Measurements from ENCODE around the gene TMEM91.

DNA sequence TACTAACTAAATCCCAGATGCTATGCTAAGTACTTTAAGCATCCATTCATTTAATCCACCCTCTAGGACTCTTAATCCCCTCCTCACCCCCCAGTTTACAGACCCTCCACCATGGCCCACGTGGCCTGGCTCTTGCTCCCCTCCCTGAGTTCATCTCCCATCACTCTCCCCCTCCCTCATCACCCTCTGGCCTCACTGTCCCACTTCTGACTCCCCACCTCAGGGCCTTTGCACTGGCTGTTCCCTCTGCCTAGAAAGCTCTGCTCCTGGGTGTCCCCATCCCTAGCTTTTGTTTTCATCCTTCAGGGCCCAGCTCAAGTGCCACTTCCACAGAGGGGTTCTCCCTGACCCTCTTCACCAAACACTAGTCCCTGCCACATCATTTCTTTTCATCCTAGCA is 16.6 kb upstream of the TMEM91 start:
- TF ChIP-seq CTCF (IDR thresholded peaks at IDR 0.05; ENCODE audit: insufficient read depth, low read length, poor library complexity, severe bottlenecking) (no peak), EZH2phosphoT487 (conservative IDR thresholded peaks at IDR 0.05; ENCODE audit: low read length) (no peak)

Data from SU-DHL-6 (cell line).